Inflammatory macrophage treated with lipopolysaccharide for 4 hours (primary cell): ENCODE data around the gene MAP1B.

Experiments used
- DNase-seq: peaks from one replicate; pipeline ENCODE4 v3.0.0-alpha.2; 2020

MAP1B gene

DNA sequence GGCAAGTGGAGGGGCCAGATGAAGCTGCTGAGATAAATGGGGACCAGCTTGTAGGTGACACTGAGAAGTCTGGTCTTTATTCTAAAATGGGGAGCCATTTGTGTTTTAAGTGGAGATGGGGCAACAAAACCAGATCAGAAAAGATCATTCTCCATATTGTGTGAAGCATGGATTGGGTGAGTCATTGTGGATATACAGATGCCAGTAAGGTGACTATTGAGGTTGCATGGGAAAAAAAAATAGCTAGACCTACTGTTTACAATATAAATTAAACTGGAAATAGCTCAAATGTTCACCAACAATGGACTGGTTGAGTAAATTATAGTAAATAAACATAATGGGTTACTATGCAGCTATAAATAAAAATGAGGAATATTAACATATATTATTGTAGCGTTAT, 5.4 kb upstream of the MAP1B start:
- no peak for DNase-seq

DNA sequence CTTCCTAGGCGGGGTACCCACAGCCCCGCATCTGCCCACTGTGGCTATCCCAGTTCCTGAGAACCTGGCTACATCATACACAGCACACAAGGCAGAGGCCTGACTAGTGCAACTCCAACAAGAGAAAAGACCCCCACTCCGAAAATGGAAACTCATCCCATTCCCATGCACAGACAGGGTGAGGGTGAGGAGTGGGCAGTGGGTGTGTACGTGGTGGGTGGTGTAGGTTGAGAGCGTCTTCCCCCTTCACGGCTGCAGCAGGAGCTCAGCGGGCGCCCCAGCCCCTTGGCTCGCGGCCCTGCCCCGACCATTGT, 501 bp upstream of the MAP1B start:
- DNase-seq = no peak

GRCh38 chr5:72107901-72108201, 576 bp downstream of the MAP1B start:
- DNase-seq = no peak

DNA sequence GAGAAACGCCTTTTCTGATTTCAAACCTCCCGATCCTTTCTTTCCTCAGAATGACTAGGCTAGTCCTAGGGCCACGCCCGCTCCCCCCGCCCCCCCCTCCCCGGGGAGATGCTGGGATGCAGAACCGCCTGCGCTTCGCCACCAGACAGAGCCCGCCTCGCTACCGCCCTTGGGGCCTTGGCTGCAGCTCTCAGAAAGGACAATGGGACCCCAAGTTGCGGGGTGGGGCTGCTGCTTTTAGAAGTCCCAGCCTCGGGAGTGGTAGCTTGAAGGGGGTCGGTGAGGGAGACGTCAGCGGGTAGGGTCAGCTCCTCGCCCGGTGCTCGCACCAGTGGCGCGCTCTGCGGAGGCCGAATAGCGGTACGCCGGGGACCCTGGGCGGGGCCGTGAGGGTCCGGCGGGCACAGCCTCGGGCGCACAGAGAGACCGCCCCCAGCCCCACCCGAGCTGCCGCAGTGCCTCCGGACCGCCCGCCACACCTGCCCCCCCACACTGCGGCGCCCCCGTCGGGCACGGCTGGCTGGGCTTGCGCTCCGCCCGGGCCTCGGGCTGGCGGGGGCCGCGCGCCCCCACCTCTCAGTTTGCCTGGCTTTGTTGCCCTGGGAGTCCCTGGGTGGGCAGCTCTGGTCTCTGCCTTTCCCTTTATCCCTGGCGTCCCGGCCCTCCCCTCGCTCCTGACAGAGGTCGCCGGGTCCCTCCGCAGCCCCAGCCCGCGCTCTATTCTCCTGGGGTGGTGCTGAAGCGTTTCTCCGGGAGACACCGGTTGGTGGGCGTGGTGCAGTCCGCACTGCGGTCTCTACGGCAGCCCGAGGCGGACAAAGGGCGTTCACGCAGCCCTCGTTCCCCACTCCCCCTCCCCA, 1.2 kb downstream of the MAP1B start:
- no peak for DNase-seq

GRCh38 chr5:72109062-72109411, 1.8 kb downstream of the MAP1B start:
- DNase-seq = no peak

DNA sequence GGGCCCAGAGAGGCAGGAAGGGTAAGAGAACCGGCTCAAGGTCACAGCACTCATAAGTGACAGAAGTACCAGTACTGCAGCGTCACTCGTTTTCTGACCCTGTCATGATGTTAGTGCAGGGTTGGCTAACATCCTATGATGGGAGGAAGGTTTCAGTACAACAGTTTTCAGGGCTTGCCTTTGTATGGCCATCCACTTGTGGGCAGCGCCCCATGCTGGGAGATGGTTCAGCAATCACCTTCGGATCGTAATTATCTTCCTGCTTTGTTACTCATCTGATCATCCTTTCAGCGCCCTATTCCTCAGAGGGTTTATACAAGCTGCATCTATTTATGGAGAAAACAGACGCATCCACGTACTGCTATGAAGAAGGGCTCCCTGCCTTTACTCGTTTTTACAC, 2.4 kb downstream of the MAP1B start:
- no peak for DNase-seq

GRCh38 chr5:72110394-72111013, 3.2 kb downstream of the MAP1B start:
- DNase-seq = no peak

DNA sequence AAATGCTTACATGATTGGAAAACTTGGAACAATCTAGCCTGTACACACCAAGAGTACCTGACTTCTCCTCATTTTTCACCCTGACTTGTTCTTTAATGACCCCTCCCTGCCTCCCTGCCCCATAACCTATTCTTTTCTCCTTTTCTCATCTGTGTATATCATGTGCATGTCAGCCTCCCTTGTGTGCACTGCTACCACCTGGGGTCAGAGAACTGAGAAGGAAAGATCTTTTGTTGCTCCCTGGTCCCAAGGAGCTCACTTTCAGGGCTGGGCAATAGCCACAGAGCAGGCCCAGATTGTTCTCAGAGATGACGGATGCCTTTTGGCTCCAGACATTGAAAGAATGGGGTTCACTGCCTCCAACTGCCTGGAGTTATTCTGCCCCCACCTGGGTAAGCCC, 5.1 kb downstream of the MAP1B start:
- DNase-seq = no peak

DNA sequence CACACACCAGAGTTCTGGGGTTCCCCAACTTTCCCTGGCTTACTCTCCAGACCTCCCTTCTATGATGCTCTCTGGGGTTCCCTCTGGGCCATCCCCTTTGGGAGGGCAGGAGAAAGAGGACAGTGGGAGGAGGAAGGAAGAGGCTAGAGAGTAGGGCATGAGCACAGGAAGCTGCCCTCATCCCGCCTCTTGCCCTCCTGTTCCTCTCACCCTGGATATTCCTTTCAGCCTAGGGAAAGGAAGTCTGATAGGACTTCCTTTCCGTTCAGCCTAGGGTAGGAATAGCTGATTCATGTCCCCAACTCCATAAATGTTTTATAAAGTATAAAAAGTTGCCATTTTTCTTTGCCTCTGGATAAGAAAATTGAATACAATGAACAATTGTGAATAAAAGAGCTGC, 7.4 kb downstream of the MAP1B start:
- no peak for DNase-seq

DNA sequence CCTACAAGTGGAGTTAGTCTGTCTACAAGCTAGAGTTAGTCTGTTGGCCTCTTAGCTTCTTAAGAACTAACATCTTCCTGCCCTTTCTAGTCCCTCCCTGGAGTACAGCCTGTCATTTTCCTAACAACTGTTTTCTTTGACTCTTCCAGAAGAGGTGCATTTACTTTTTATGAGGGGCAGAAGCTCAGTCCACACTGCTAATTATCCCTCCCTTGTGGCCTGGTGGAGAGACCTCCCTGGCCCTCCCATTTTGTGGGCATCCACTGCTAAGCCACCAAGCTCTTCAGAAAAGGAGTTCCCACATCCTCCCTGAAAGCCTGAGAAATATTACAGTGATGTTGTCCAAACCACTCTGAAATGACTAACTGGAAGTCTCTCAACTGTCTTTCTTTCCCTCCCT, 8.0 kb downstream of the MAP1B start:
- no peak for DNase-seq

DNA sequence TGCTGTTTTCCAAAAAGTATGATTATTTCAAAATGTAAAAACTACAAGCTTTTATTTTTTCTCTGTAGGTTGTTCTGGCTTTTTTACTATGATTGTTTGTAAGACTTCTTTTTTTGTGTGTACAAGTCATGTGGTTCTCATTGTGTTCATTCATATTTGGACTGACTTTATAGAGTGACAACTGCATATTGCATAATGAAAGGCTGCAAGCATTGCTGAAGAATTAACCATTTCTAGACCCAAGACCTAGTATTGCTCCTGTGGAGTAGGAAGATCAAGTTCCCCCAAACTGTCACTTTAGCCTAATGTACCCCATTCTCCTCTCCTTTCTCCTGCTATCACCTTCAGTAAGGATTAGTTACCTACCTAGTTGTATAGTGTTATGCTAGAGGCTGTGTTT, 10.0 kb downstream of the MAP1B start:
- no peak for DNase-seq

GRCh38 chr5:72121052-72121779, 13.9 kb downstream of the MAP1B start:
- no peak for DNase-seq

DNA sequence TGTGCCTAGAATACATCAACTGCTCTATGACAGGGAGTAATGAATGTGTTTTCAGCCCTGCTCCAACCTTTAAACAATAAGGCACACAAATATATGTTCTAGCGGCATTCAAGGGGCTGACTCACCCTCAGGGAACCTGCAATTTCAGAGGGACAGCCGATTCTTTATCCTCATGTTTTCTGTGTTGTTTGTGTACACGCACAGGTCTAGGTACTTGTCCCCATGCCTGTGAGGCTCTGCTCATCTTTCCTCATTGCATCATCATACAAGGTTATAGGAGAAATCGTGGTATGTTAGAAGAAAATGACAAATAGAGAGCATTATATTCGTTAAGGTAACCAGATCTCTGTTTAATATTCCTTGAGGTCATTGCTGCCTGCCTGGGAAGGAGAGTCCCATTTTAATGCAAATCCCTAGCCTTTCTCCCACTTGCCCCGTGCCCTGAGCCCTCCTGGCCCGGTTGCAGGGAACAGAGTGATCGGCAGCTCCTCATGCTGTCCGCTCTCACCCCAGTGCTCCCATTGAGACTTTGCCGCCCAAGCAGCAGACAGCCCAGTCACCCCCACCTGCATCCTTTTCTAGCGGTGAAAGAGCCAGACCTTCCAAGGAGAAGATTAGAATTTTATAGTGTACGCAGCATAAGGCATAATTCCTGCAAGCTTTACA, 14.6 kb downstream of the MAP1B start:
- no peak for DNase-seq

DNA sequence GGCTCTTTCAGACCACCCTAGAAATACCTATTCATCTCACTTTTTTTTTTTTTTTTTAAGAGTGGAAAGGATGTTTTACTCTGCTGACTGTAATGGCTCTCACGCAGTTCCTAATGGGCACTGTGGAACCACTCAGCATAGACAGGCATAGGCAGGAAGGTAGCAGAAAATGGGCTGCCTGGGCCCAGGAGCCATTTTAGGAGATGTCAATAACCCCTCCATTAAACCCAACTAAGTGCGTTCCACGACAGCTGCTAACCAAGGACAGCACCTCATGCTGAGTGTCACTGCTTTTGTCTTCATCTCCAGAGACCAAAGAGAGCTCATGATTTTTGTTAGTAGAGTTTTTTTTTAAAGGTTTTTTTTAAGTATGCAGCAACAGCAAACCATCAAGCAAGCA, 15.3 kb downstream of the MAP1B start:
- no peak for DNase-seq

DNA sequence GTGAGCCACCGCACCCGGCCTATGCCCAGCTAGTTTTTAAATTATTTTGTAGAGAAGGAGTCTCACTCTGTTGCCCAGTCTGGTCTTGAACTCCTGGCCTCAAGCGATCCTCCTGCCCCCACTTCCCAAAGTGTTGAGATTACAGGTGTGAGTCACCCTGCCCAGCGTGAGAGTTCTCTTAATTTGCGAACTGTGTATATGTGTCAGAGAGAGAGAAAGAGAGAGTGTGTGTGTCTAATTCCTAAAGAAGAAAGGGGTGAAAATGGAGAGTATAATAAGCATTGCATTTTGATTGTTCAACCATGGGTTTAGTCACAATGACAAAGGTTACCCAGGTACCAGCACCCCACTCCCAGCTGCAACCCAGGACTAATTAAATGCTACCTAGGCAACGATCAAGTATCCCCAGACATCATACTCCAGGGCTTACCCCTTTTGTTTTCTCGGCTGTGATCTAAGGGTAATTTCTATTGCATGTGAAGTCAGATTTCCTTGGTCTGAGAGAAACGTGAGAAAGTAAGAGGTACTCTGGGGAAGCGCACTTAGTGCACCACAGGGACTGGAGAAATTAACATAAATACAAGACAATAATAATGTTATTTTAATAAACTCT, 16.6 kb downstream of the MAP1B start:
- DNase-seq = no peak

DNA sequence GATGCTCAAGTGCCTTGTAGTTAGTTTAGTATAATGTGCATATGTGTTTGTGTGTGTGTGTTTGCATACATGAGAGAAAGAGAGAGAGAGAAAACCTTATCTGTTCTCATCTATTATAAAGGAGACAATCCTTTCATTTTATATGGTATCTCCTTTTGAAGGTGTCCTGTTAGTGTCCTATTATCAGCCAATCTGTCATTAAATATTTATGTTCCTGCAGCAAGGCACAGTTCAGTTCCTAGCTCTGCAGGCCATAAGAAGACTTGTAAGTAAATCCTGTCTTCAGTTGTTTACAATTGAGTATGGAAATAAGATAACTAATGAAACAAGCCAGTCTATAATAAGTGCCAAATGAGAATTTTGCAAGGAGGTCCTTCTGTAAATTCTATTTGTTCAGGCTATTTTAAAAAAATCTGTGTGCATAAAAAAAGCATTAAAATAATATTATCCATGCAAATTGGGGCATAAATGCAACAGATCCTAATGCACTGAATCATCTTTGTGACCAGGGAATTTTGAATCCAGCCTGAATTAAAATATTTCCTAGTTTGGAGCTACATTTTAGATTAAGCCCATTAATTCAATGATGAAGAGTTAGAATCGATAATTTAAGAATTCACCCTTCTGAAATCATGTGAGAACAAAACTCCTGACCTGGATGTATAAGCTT, 18.1 kb downstream of the MAP1B start:
- DNase-seq = no peak

DNA sequence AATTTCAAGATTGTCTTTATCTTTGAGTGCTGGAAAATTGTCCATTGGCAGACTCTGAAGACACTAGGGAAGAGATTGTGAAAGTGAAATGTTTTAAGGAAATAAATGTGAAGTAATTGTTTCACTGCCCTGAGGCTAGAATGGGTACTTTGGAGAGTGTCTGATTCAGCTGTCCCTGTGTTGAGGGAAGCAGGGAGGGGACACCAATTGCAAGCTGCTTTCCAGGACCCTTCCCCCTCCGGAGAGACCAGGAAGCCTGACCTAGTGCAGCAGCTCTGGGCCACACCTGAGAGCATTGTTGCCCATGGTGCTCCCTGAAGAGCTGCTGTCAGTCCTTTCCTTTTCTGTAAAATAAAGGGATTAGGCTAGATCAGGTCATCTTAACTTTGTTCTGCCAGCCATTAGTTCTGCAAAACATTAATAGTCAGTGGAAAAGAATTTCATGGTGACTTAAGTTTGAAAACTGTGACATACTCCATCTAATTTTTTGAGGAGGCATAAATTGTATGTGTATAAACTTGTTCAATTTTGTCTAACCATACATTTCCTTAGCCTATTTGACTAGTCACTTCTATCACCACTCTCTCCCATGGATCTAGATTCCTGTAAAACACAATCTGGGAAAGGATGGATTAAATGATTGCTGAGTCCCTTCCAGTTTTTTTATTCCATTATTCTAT, 18.8 kb downstream of the MAP1B start:
- no peak for DNase-seq

- DNase-seq = no peak
Observed at GRCh38 chr5:72126796-72127195, 19.5 kb downstream of the MAP1B start.

DNA sequence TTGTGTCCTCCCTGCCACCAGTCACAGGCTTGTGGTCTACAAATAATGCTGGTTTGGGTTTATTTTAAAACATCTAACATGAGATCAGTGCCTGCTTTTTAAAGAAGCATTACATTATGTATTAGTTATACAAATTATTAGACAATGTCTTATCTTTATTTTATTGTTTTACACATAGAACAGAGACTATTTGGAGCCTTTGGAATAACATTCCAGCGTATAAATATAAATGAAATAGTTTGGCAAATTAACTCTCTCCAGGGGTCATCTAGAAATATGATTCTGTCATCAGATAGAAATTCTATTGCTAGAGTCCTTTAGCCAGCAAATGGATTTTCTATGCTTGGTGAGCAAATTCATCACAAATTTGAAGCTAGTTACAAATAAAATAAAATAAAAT, 22.4 kb downstream of the MAP1B start:
- DNase-seq = no peak

- DNase-seq = no peak
Observed at GRCh38 chr5:72130351-72130761, 23.1 kb downstream of the MAP1B start.

- no peak for DNase-seq
Observed at GRCh38 chr5:72133212-72133990, 26.1 kb downstream of the MAP1B start.
